PFSK-1 (cell line): ENCODE data around the gene KCTD16.

ENCODE experiments used
- POLR2AphosphoS5 ChIP-seq: IDR thresholded peaks from 2 replicates; pipeline ENCODE4 v1.6.1; 2012; ENCODE audit warnings: low read depth, mild to moderate bottlenecking, control low read depth, low read length, moderate library complexity
- REST ChIP-seq, 2 experiments: IDR thresholded peaks; 2 replicates each; pipeline versions ENCODE4 v1.6.1 to v1.8.0; 2011 to 2012; ENCODE audit warnings: low read depth in 2 of 2, low read length in 2 of 2, control low read depth in 1 of 2, inconsistent platforms in 1 of 2, mild to moderate bottlenecking in 1 of 2, moderate library complexity in 1 of 2; ENCODE audit not compliant: insufficient read depth in 1 of 2
- TAF1 ChIP-seq: IDR thresholded peaks from 2 replicates; pipeline ENCODE4 v1.6.1; 2012; ENCODE audit warnings: low read length, control low read depth, borderline replicate concordance; ENCODE audit not compliant: insufficient read depth

- TF ChIP-seq REST (IDR thresholded peaks at IDR 0.05; ENCODE audit: insufficient read depth in 1 of 2, low read depth in 2 of 2, low read length in 2 of 2), result no peak
- no peak for TF ChIP-seq POLR2AphosphoS5
- no peak for TF ChIP-seq TAF1
Observed at GRCh38 chr5:144166696-144167095, 4.0 kb upstream of the KCTD16 start.
